Erythroblast (primary cell): ENCODE measurements around the gene MEF2C.

Experiments used
- GATA1 ChIP-seq: IDR thresholded peaks from 2 replicates; pipeline ENCODE4 v1.6.1; 2011; ENCODE audit warnings: low read depth, mild to moderate bottlenecking, control low read depth, low read length, moderate library complexity
- POLR2A ChIP-seq: IDR thresholded peaks from 2 replicates; pipeline ENCODE4 v1.6.1; 2011; ENCODE audit warnings: mild to moderate bottlenecking, low read length

DNA sequence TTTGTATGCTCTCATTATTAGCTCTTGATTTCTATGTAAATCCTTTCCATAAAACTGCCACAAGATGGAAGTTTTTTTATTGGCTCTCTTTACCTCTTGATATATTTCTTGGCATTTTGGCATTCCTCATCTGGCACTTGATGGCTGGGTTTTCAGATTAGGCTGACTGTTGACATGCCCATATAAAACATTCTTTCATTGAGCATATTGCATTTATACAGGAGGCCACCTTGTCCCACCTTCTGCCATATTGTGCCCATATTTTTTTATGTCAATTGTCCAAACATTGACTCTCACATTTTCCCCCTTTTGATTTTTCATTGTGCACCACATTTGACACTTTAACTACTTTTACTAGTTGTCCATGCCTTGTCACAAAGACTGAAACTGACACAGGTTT, 182.9 kb downstream of the MEF2C start:
- TF ChIP-seq POLR2A = no peak
- no peak for TF ChIP-seq GATA1
